ENCODE measurements around the gene TYRO3.

The TYRO3 gene

DNA sequence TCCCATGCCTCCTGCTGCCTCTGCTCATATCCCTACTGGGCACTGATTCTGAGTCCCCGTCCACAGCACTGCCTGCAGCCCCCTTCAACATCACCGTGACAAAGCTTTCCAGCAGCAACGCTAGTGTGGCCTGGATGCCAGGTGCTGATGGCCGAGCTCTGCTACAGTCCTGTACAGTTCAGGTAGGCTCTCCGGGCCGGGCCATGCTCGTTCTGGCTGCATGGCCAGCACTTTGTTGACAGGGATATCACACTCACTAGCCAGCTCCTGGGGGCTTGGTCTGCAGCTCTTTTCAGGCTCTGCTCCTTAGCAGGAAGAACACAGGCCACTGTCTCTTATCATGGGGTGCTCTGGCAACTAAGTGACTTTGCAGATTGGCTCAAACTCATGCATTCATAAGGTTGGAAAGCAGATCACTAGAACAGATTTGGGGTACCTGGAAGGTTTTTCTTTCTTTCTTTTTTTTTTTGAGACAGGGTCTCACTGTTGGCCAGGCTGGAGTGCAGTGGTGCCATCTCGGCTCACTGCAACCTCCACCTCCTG is 6.0 kb downstream of the TYRO3 start:
- H3K27me3 ChIP-seq (ENCODE audit: insufficient read depth, poor library complexity, severe bottlenecking): peaks cover 4% of the 10 kb centered on the region
- no peak overlapping the region for H3K4me3 ChIP-seq (replicated peaks; ENCODE audit: insufficient read depth, low read length)
- TF ChIP-seq, protein P1, sequence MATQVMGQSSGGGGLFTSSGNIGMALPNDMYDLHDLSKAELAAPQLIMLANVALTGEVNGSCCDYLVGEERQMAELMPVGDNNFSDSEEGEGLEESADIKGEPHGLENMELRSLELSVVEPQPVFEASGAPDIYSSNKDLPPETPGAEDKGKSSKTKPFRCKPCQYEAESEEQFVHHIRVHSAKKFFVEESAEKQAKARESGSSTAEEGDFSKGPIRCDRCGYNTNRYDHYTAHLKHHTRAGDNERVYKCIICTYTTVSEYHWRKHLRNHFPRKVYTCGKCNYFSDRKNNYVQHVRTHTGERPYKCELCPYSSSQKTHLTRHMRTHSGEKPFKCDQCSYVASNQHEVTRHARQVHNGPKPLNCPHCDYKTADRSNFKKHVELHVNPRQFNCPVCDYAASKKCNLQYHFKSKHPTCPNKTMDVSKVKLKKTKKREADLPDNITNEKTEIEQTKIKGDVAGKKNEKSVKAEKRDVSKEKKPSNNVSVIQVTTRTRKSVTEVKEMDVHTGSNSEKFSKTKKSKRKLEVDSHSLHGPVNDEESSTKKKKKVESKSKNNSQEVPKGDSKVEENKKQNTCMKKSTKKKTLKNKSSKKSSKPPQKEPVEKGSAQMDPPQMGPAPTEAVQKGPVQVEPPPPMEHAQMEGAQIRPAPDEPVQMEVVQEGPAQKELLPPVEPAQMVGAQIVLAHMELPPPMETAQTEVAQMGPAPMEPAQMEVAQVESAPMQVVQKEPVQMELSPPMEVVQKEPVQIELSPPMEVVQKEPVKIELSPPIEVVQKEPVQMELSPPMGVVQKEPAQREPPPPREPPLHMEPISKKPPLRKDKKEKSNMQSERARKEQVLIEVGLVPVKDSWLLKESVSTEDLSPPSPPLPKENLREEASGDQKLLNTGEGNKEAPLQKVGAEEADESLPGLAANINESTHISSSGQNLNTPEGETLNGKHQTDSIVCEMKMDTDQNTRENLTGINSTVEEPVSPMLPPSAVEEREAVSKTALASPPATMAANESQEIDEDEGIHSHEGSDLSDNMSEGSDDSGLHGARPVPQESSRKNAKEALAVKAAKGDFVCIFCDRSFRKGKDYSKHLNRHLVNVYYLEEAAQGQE (IDR thresholded peaks at IDR 0.05; ENCODE audit: insufficient replicate concordance, low read depth): no peak
- no peak for TF ChIP-seq POLR2AphosphoS5 (IDR thresholded peaks at IDR 0.05; ENCODE audit: low read depth)
- TF ChIP-seq SPI1 (IDR thresholded peaks at IDR 0.05; ENCODE audit: borderline replicate concordance, low read depth): no peak
- TF ChIP-seq GABPA (IDR thresholded peaks at IDR 0.05; ENCODE audit: low read depth): no peak
- TF ChIP-seq, protein P2, sequence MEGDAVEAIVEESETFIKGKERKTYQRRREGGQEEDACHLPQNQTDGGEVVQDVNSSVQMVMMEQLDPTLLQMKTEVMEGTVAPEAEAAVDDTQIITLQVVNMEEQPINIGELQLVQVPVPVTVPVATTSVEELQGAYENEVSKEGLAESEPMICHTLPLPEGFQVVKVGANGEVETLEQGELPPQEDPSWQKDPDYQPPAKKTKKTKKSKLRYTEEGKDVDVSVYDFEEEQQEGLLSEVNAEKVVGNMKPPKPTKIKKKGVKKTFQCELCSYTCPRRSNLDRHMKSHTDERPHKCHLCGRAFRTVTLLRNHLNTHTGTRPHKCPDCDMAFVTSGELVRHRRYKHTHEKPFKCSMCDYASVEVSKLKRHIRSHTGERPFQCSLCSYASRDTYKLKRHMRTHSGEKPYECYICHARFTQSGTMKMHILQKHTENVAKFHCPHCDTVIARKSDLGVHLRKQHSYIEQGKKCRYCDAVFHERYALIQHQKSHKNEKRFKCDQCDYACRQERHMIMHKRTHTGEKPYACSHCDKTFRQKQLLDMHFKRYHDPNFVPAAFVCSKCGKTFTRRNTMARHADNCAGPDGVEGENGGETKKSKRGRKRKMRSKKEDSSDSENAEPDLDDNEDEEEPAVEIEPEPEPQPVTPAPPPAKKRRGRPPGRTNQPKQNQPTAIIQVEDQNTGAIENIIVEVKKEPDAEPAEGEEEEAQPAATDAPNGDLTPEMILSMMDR (IDR thresholded peaks at IDR 0.05; ENCODE audit: insufficient read depth, low read length): no peak
- H3K27ac ChIP-seq (replicated peaks): no peak overlapping the region
- no peak for DNase-seq (ENCODE audit: low read depth in 1 of 2, low spot score in 1 of 2)

- no peak for TF ChIP-seq POLR2AphosphoS5 (IDR thresholded peaks at IDR 0.05; ENCODE audit: low read depth)
- TF ChIP-seq, protein P2 (IDR thresholded peaks at IDR 0.05; ENCODE audit: insufficient read depth, low read length): no peak
- TF ChIP-seq, protein P1 (IDR thresholded peaks at IDR 0.05; ENCODE audit: insufficient replicate concordance, low read depth): no peak
- TF ChIP-seq GABPA (IDR thresholded peaks at IDR 0.05; ENCODE audit: low read depth): no peak
- no peak for TF ChIP-seq SPI1 (IDR thresholded peaks at IDR 0.05; ENCODE audit: borderline replicate concordance, low read depth)
- no peaks in the 10 kb centered on the region for H3K27me3 ChIP-seq (ENCODE audit: insufficient read depth, poor library complexity, severe bottlenecking)
- H3K4me3 ChIP-seq (replicated peaks; ENCODE audit: insufficient read depth, low read length): no peak overlapping the region
- no peak for DNase-seq (ENCODE audit: low read depth in 1 of 2, low spot score in 1 of 2)
- H3K27ac ChIP-seq (replicated peaks): no peak overlapping the region
These were observed 6.7 kb downstream of the TYRO3 start for GRCh38 chr15:41565702-41566101.

- no peak for TF ChIP-seq SPI1 (IDR thresholded peaks at IDR 0.05; ENCODE audit: borderline replicate concordance, low read depth)
- TF ChIP-seq, protein P1 (IDR thresholded peaks at IDR 0.05; ENCODE audit: insufficient replicate concordance, low read depth): no peak
- TF ChIP-seq POLR2AphosphoS5 (IDR thresholded peaks at IDR 0.05; ENCODE audit: low read depth): no peak
- no peak for TF ChIP-seq GABPA (IDR thresholded peaks at IDR 0.05; ENCODE audit: low read depth)
- TF ChIP-seq, protein P2 (IDR thresholded peaks at IDR 0.05; ENCODE audit: insufficient read depth, low read length): no peak
- no peak overlapping the region for H3K4me3 ChIP-seq (replicated peaks; ENCODE audit: insufficient read depth, low read length)
- no peak overlapping the region for H3K27ac ChIP-seq (replicated peaks)
- peak in 1 of 2 experiments; percentile 59 for DNase-seq (ENCODE audit: low read depth in 1 of 2, low spot score in 1 of 2)
- no peaks in the 10 kb centered on the region for H3K27me3 ChIP-seq (ENCODE audit: insufficient read depth, poor library complexity, severe bottlenecking)
These were observed 7.3 kb downstream of the TYRO3 start for GRCh38 chr15:41566121-41566885.

Measured in HL-60 (cell line).